Renal pelvis (tissue), 12 donors: ENCODE measurements around the gene TBL3. TPM values are rescaled to one million over a fixed set of nuclear protein-coding genes. Genes with fewer than 3 reads are reported as not detected.
"Not testable (repeated sequence)": the region's sequence is repeated elsewhere in the genome, so short reads cannot be mapped to it uniquely, and the experiment has no call there.

Experiments used
- DNase-seq: peaks from one replicate; pipeline ENCODE4 v3.0.0-alpha.2; 2013
- long read RNA-seq, 16 experiments: transcript quantifications; one replicate each; lab custom pipeline, GENCODE V29; 2026
- polyA plus RNA-seq, 3 donors: library from polyadenylated mRNA; unstranded; fragments of 120-200 nt; gene quantifications; one replicate each; pipeline ENCODE4 v1.2.1, GENCODE V29; 2013; ENCODE audit not compliant: insufficient read length in 3 of 3

Gene TBL3
- polyA plus RNA-seq, result 10 to 100 TPM; 36.5 to 49.0 (median 47.9) TPM
- long read RNA-seq, donor 1, full-length matches to known transcripts, result 9 of 9 reads
- long read RNA-seq, donor 1, partial matches to known transcripts, result 0 of 9 reads
- long read RNA-seq, donor 1, other reads (novel, unspliced or antisense), result 0 of 9 reads
- long read RNA-seq, donor 2, full-length matches to known transcripts, result 10 of 10 reads
- long read RNA-seq, donor 2, partial matches to known transcripts, result 0 of 10 reads
- long read RNA-seq, donor 2, other reads (novel, unspliced or antisense), result 0 of 10 reads
- long read RNA-seq, donor 3, full-length matches to known transcripts, result 6 of 6 reads
- long read RNA-seq, donor 3, partial matches to known transcripts, result 0 of 6 reads
- long read RNA-seq, donor 3, other reads (novel, unspliced or antisense), result 0 of 6 reads
- long read RNA-seq, donor 4, full-length matches to known transcripts, result 12 of 12 reads
- long read RNA-seq, donor 4, partial matches to known transcripts, result 0 of 12 reads
- long read RNA-seq, donor 4, other reads (novel, unspliced or antisense), result 0 of 12 reads
- long read RNA-seq, donor 5, result 0 reads
- long read RNA-seq, donor 6, full-length matches to known transcripts, result 3 of 3 reads
- long read RNA-seq, donor 6, partial matches to known transcripts, result 0 of 3 reads
- long read RNA-seq, donor 6, other reads (novel, unspliced or antisense), result 0 of 3 reads
- long read RNA-seq, donor 7, full-length matches to known transcripts, result 5 of 5 reads
- long read RNA-seq, donor 7, partial matches to known transcripts, result 0 of 5 reads
- long read RNA-seq, donor 7, other reads (novel, unspliced or antisense), result 0 of 5 reads
- long read RNA-seq, donor 8, full-length matches to known transcripts, result 1 of 1 reads
- long read RNA-seq, donor 8, partial matches to known transcripts, result 0 of 1 reads
- long read RNA-seq, donor 8, other reads (novel, unspliced or antisense), result 0 of 1 reads
- long read RNA-seq, donor 9, full-length matches to known transcripts, result 8 of 8 reads
- long read RNA-seq, donor 9, partial matches to known transcripts, result 0 of 8 reads
- long read RNA-seq, donor 9, other reads (novel, unspliced or antisense), result 0 of 8 reads
- long read RNA-seq, donor 10, full-length matches to known transcripts, result 5 of 5 reads
- long read RNA-seq, donor 10, partial matches to known transcripts, result 0 of 5 reads
- long read RNA-seq, donor 10, other reads (novel, unspliced or antisense), result 0 of 5 reads
- long read RNA-seq, donor 11, full-length matches to known transcripts, result 5 of 10 reads
- long read RNA-seq, donor 11, partial matches to known transcripts, result 5 of 10 reads
- long read RNA-seq, donor 11, other reads (novel, unspliced or antisense), result 0 of 10 reads
- long read RNA-seq, donor 12, full-length matches to known transcripts, result 6 of 6 reads
- long read RNA-seq, donor 12, partial matches to known transcripts, result 0 of 6 reads
- long read RNA-seq, donor 12, other reads (novel, unspliced or antisense), result 0 of 6 reads
- long read RNA-seq, donor 13, full-length matches to known transcripts, result 2 of 2 reads
- long read RNA-seq, donor 13, partial matches to known transcripts, result 0 of 2 reads
- long read RNA-seq, donor 13, other reads (novel, unspliced or antisense), result 0 of 2 reads
- long read RNA-seq, donor 14, result 0 reads
- long read RNA-seq, donor 15, result 0 reads
- long read RNA-seq, donor 16, full-length matches to known transcripts, result 10 of 10 reads
- long read RNA-seq, donor 16, partial matches to known transcripts, result 0 of 10 reads
- long read RNA-seq, donor 16, other reads (novel, unspliced or antisense), result 0 of 10 reads

GRCh38 chr16:1971796-1972489 lies at the start of gene TBL3:
Gene TBL3, plus strand, starts transcription at chr16:1972053. Its CDS starts 112 bp downstream, at chr16:1972165.
- peak; percentile 94 for DNase-seq

GRCh38 chr16:1922357-1922756 lies 49.5 kb upstream of the TBL3 start:
- no peak for DNase-seq

GRCh38 chr16:1923299-1924034 lies 48.4 kb upstream of the TBL3 start:
- DNase-seq, result no peak

- DNase-seq, result no peak
Observed at GRCh38 chr16:1924095-1924494, 47.8 kb upstream of the TBL3 start.

GRCh38 chr16:1926271-1926670 lies 45.6 kb upstream of the TBL3 start:
- no peak for DNase-seq

GRCh38 chr16:1929105-1929504 lies 42.7 kb upstream of the TBL3 start:
- no peak for DNase-seq

GRCh38 chr16:1929578-1930337 lies 42.1 kb upstream of the TBL3 start:
- peak; percentile 78 for DNase-seq

- no peak for DNase-seq
Observed at GRCh38 chr16:1930338-1930720, 41.5 kb upstream of the TBL3 start.

- no peak for DNase-seq
Observed at GRCh38 chr16:1932050-1933028, 39.5 kb upstream of the TBL3 start.

GRCh38 chr16:1933097-1933661 lies 38.7 kb upstream of the TBL3 start:
- no peak for DNase-seq

GRCh38 chr16:1936945-1937479 lies 34.8 kb upstream of the TBL3 start:
- DNase-seq, result no peak

- no peak for DNase-seq
Observed at GRCh38 chr16:1938316-1938715, 33.5 kb upstream of the TBL3 start.

GRCh38 chr16:1938910-1939309 lies 32.9 kb upstream of the TBL3 start:
- no peak for DNase-seq

GRCh38 chr16:1939833-1940232 lies 32.0 kb upstream of the TBL3 start:
- not testable (repeated sequence) for DNase-seq

- DNase-seq, result no peak
Observed at GRCh38 chr16:1940273-1941161, 31.3 kb upstream of the TBL3 start.
